HepG2 (cell line): ENCODE measurements around the gene CEP128. TPM values are rescaled to one million over a fixed set of nuclear protein-coding genes. Genes with fewer than 3 reads are reported as not detected.

Experiments used
- ATAC-seq: fragments of 200-7000 bp; cut with Tn5 transposase; 3 replicates; pipeline ENCODE4 v1.9.1; 2020; ENCODE audit warnings: mild to moderate bottlenecking, moderate library complexity
- BruUV-seq: library from RNA; stranded (reverse); fragments of 400-500 nt; replicated peaks from 2 replicates; lab custom pipeline; 2021; lab: Mats Ljungman, UMichigan
- CTCF ChIA-PET: fragments of 300-600 bp; formaldehyde crosslinking; extraction: SDS; loops from one replicate; lab custom pipeline; 2021; ENCODE audit warnings: low total read pairs, inconsistent platforms, low intra/inter-chr PET ratio; lab: Yijun Ruan, JAX
- POLR2A ChIA-PET: fragments of 350-600 bp; sonication (Branson Sonifier 250); formaldehyde crosslinking; loops from one replicate; lab custom pipeline; 2020; ENCODE audit warnings: antibody characterized with exemption, inconsistent platforms; lab: Yijun Ruan, JAX
- DNase-seq: peaks from one replicate; pipeline ENCODE4 v3.0.0-alpha.2; 2015; ENCODE audit warnings: low spot score
- FAIRE-seq: peaks from 3 replicates; lab custom pipeline; 2011; peaks lifted over from hg19 to GRCh38; lab: Jason Lieb, UNC
- H2AFZ ChIP-seq: one replicate; pipeline ENCODE4 v1.6.1; 2011; ENCODE audit warnings: low read length, inconsistent platforms
- H3K27ac ChIP-seq: fragments of 300-600 bp; 3 replicates; pipeline ENCODE4 v1.8.0; 2011; ENCODE audit warnings: mixed run types, mild to moderate bottlenecking, mixed read lengths, low read length, inconsistent platforms; ENCODE audit not compliant: insufficient read depth; ENCODE audit errors: extremely low read length
- H3K27me3 ChIP-seq, 2 experiments: fragments of 200-600 bp in 1 of 2; 2 replicates in 1 of 2; 3 replicates in 1 of 2; pipeline versions ENCODE4 v1.6.0 to v1.8.0; 2011; ENCODE audit warnings: low read length in 2 of 2, mild to moderate bottlenecking in 2 of 2, moderate library complexity in 2 of 2, inconsistent platforms in 1 of 2; ENCODE audit not compliant: insufficient read depth in 2 of 2, control insufficient read depth in 1 of 2
- H3K36me3 ChIP-seq, 2 experiments: fragments of 200-600 bp in 1 of 2; replicated peaks in 1 of 2; 2 replicates in 1 of 2; 3 replicates in 1 of 2; pipeline versions ENCODE4 v1.5.1 to v1.8.0; 2011; ENCODE audit warnings: low read length in 2 of 2, inconsistent platforms in 1 of 2; ENCODE audit not compliant: insufficient read depth in 2 of 2, control insufficient read depth in 1 of 2
- H3K4me1 ChIP-seq: 2 replicates; pipeline ENCODE4 v1.5.1; 2012; ENCODE audit warnings: low read length, inconsistent platforms; ENCODE audit not compliant: insufficient read depth
- H3K4me2 ChIP-seq: 2 replicates; pipeline ENCODE4 v1.6.0; 2011; ENCODE audit warnings: low read depth, low read length, inconsistent platforms
- H3K4me3 ChIP-seq, 3 experiments: fragments of 200-600 bp in 1 of 3; sonication (generic), shearing (Covaris generic) in 1 of 3; replicated peaks in 1 of 3; 2 replicates each; pipeline ENCODE4 v1.5.1; 2011 to 2016; ENCODE audit warnings: low read length in 3 of 3, inconsistent platforms in 2 of 3, low read depth in 2 of 3, mild to moderate bottlenecking in 2 of 3, control low read depth in 1 of 3, mixed read lengths in 1 of 3; ENCODE audit not compliant: insufficient read depth in 1 of 3
- H3K79me2 ChIP-seq: one replicate; pipeline ENCODE4 v1.6.1; 2011; ENCODE audit warnings: low read length, inconsistent platforms; ENCODE audit not compliant: insufficient read depth
- H3K9ac ChIP-seq: 2 replicates; pipeline ENCODE4 v1.6.0; 2011; ENCODE audit warnings: mild to moderate bottlenecking, low read depth, low read length, inconsistent platforms; ENCODE audit not compliant: insufficient read depth
- H3K9me3 ChIP-seq: 2 replicates; pipeline ENCODE4 v1.5.1; 2012; ENCODE audit warnings: mild to moderate bottlenecking, low read length
- H4K20me1 ChIP-seq: 2 replicates; pipeline ENCODE4 v1.6.0; 2011; ENCODE audit warnings: inconsistent platforms, mild to moderate bottlenecking, low read length, moderate library complexity; ENCODE audit not compliant: insufficient read depth
- ARNT2 ChIP-seq: sonication (generic); formaldehyde crosslinking; IDR thresholded peaks from 2 replicates; pipeline ENCODE4 v1.8.0; 2022; ENCODE audit warnings: mild to moderate bottlenecking, low read depth, missing genetic modification reagents, moderate library complexity
- ATF1 ChIP-seq: IDR thresholded peaks from 2 replicates; pipeline ENCODE4 v1.6.1; 2016; ENCODE audit warnings: mild to moderate bottlenecking, control low read depth
- EHMT2 ChIP-seq: fragments of 200-600 bp; sonication (generic); IDR thresholded peaks from 2 replicates; pipeline ENCODE4 v1.7.0; 2017; ENCODE audit warnings: antibody characterized with exemption, low read depth, low read length, borderline replicate concordance
- MYNN ChIP-seq: sonication (generic); formaldehyde crosslinking; IDR thresholded peaks from 2 replicates; pipeline ENCODE4 v1.4.0; 2020; ENCODE audit warnings: mild to moderate bottlenecking, low read depth, missing genetic modification reagents
- NFKB2 ChIP-seq: sonication (generic); formaldehyde crosslinking; IDR thresholded peaks from 2 replicates; pipeline ENCODE4 v1.4.0; 2020; ENCODE audit warnings: missing genetic modification reagents, borderline replicate concordance
- NPAS2 ChIP-seq: sonication (generic); formaldehyde crosslinking; IDR thresholded peaks from 2 replicates; pipeline ENCODE4 v1.8.0; 2022; ENCODE audit warnings: mild to moderate bottlenecking, missing genetic modification reagents, borderline replicate concordance
- PHF5A ChIP-seq: IDR thresholded peaks from one replicate; pipeline ENCODE4 v1.6.1; 2018; ENCODE audit warnings: low read depth, missing genetic modification reagents; ENCODE audit not compliant: unreplicated experiment
- RBM39 ChIP-seq: fragments of 200-400 bp; formaldehyde crosslinking; IDR thresholded peaks from one replicate; pipeline ENCODE4 v1.6.1; 2018; ENCODE audit warnings: antibody characterized with exemption, mild to moderate bottlenecking, low read depth, low read length; ENCODE audit not compliant: poor library complexity, severe bottlenecking
- SMARCC2 ChIP-seq: fragments of 450-650 bp; IDR thresholded peaks from 2 replicates; pipeline ENCODE4 v1.6.1; 2017; ENCODE audit warnings: antibody characterized with exemption, mild to moderate bottlenecking
- SP2 ChIP-seq: sonication (generic); formaldehyde crosslinking; IDR thresholded peaks from 2 replicates; pipeline ENCODE4 v1.5.1; 2020; ENCODE audit warnings: mild to moderate bottlenecking, missing genetic modification reagents
- ZNF430 ChIP-seq: sonication (generic); formaldehyde crosslinking; IDR thresholded peaks from 2 replicates; pipeline ENCODE4 v1.9.0; 2021; ENCODE audit warnings: mild to moderate bottlenecking, missing genetic modification reagents
- ZNF510 ChIP-seq: sonication (generic); formaldehyde crosslinking; IDR thresholded peaks from 2 replicates; pipeline ENCODE4 v1.4.0; 2020; ENCODE audit warnings: low read depth, mild to moderate bottlenecking, missing genetic modification reagents
- ZNF570 ChIP-seq: sonication (generic); formaldehyde crosslinking; IDR thresholded peaks from 2 replicates; pipeline ENCODE4 v1.4.0; 2020; ENCODE audit warnings: mild to moderate bottlenecking, missing genetic modification reagents, borderline replicate concordance
- ZNF720 ChIP-seq: sonication (generic); formaldehyde crosslinking; IDR thresholded peaks from 2 replicates; pipeline ENCODE4 v1.4.0; 2020; ENCODE audit warnings: missing genetic modification reagents
- WGBS: methylation state at CpG from one replicate; pipeline ENCODE4 v1.1.6; 2017; ENCODE audit warnings: low lambda C conversion rate; 5-methylcytosine and 5-hydroxymethylcytosine counted together
- in situ Hi-C: cut with HindIII; loops from 2 replicates; pipeline ENCODE4 v1.10.0; 2017; ENCODE audit warnings: low pct_unique_long_range_greater_than_20kb; ENCODE audit not compliant: extremely low pct_ligation_motif_present
- intact Hi-C: fragments of 100-400 bp; cut with micrococcal nuclease; formaldehyde crosslinking; loops from one replicate; pipeline ENCODE4 v1.10.0; 2022; ENCODE audit not compliant: unreplicated experiment
- polyA plus RNA-seq, 8 experiments: library from polyadenylated mRNA; depleted of rRNA in 3 of 8; stranded (reverse) in 7 of 8; unstranded in 1 of 8; fragments of >200 nt; fragmentation: Illumina TruSeq in 4 of 8; extraction: Trizol in 4 of 8; gene quantifications; 2 replicates each; pipeline versions ENCODE4 v1.2.1 to v1.2.3, GENCODE V29; 2011 to 2016; ENCODE audit warnings: low read depth in 4 of 8, missing spikeins in 1 of 8, mixed read lengths in 1 of 8; ENCODE audit not compliant: insufficient read depth in 1 of 8
- total RNA-seq, 5 experiments: library from RNA; depleted of rRNA; stranded (reverse); fragments of >200 nt; fragmentation: Illumina TruSeq; extraction: Trizol; gene quantifications; 2 replicates each; pipeline ENCODE4 v1.2.3, GENCODE V29; 2016; ENCODE audit warnings: low read depth in 1 of 5
- TF ChIP-seq, protein P1 (sequence below): sonication (generic); formaldehyde crosslinking; IDR thresholded peaks from 2 replicates; pipeline ENCODE4 v1.4.0; 2020; ENCODE audit warnings: missing genetic modification reagents; ENCODE audit errors: not compliant biosample characterization
- TF ChIP-seq, protein P2 (sequence below): sonication (generic); formaldehyde crosslinking; conservative IDR thresholded peaks from 2 replicates; pipeline ENCODE4 v1.8.0; 2022; ENCODE audit warnings: mild to moderate bottlenecking, moderate library complexity, missing genetic modification reagents

The CEP128 gene
- total and polyA plus RNA-seq, 2 of the 13 experiments (the other 11 are each of a cell fraction or from before 2014, with no cell fraction given) = 1.3 to 7.5 TPM

DNA sequence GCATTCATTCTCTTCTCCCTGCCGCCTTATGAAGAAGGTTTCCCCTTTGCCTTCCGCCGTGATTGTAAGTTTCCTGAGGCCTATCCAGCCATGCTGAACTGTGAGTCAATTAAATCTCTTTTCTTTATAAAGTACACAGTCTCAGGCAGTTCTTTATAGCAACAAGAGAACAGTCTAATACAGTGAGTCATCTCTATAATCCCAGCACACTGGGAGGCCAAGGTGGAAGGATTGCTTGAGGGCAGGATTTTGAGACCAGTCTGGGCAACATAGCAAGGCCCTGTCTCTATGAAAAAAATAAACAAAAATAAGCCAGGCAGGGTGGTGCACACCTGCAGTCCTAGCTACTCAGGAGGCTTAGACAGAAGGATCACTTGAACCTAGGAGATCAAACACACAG is 259.9 kb downstream of the CEP128 start:
- POLR2A ChIA-PET = no interaction called here
- Histone ChIP-seq H3K27me3 (no peaks in the 10 kb centered on the region), H3K4me2 (no peak overlapping the region), H3K9me3 (peaks cover 44% of the 10 kb centered on the region), H3K4me1 (no peaks in the 10 kb centered on the region), H3K9ac (no peak overlapping the region), H3K4me3 (no peak overlapping the region), H3K36me3 (no peaks in the 10 kb centered on the region), H4K20me1 (no peaks in the 10 kb centered on the region), H2AFZ (no peak overlapping the region), H3K27ac (no peak overlapping the region), H3K79me2 (no peaks in the 10 kb centered on the region)
- in situ Hi-C loops (no loop called here), intact Hi-C loops (no loop called here)
- CTCF ChIA-PET = no interaction called here
- WGBS = 94% methylated on average over 3 of the region's 3 CpGs
- no TSS peak for BruUV-seq
- no peak for DNase-seq
- no peak for FAIRE-seq
- no peak for ATAC-seq
- no peak for TF ChIP-seq ZNF510 (CRISPR knock-in tag)
- no peak for TF ChIP-seq PHF5A (CRISPR knock-in tag)
- TF ChIP-seq ATF1 (CRISPR knock-in tag) = no peak
- TF ChIP-seq MYNN (CRISPR knock-in tag) = no peak
- no peak for TF ChIP-seq NPAS2 (CRISPR knock-in tag)
- TF ChIP-seq ZNF720 (CRISPR knock-in tag) = no peak
- no peak for TF ChIP-seq ZNF570
- TF ChIP-seq NFKB2 (CRISPR knock-in tag) = no peak
- TF ChIP-seq, protein P1, sequence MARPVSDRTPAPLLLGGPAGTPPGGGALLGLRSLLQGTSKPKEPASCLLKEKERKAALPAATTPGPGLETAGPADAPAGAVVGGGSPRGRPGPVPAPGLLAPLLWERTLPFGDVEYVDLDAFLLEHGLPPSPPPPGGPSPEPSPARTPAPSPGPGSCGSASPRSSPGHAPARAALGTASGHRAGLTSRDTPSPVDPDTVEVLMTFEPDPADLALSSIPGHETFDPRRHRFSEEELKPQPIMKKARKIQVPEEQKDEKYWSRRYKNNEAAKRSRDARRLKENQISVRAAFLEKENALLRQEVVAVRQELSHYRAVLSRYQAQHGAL = no peak
- TF ChIP-seq, protein P2, sequence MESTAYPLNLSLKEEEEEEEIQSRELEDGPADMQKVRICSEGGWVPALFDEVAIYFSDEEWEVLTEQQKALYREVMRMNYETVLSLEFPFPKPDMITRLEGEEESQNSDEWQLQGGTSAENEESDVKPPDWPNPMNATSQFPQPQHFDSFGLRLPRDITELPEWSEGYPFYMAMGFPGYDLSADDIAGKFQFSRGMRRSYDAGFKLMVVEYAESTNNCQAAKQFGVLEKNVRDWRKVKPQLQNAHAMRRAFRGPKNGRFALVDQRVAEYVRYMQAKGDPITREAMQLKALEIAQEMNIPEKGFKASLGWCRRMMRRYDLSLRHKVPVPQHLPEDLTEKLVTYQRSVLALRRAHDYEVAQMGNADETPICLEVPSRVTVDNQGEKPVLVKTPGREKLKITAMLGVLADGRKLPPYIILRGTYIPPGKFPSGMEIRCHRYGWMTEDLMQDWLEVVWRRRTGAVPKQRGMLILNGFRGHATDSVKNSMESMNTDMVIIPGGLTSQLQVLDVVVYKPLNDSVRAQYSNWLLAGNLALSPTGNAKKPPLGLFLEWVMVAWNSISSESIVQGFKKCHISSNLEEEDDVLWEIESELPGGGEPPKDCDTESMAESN = no peak
- TF ChIP-seq ZNF430 (CRISPR knock-in tag) = no peak
- no peak for TF ChIP-seq ARNT2 (CRISPR knock-in tag)
- TF ChIP-seq EHMT2 = no peak
- TF ChIP-seq RBM39 = no peak
- TF ChIP-seq SP2 = no peak
- no peak for TF ChIP-seq SMARCC2
